Activated CD4-positive, alpha-beta memory T cell treated with anti-CD3 and anti-CD28 coated beads, Interleukin-2, amount 10 ng/mL, durations not matched to agents 7 days and 5 days (primary cell): Measurements from ENCODE around the gene STXBP5. TPM values are rescaled to one million over a fixed set of nuclear protein-coding genes. Genes with fewer than 3 reads are reported as not detected.

Experiments used
- CTCF ChIA-PET: fragments of 350-600 bp; sonication (Branson Sonifier 250); formaldehyde crosslinking; loops from one replicate; lab custom pipeline; 2021; ENCODE audit warnings: antibody characterized with exemption, inconsistent platforms; lab: Charles Lee
- POLR2A ChIA-PET: fragments of 350-600 bp; sonication (Branson Sonifier 250); formaldehyde crosslinking; loops from one replicate; lab custom pipeline; 2021; ENCODE audit warnings: antibody characterized with exemption; lab: Charles Lee
- DNase-seq: peaks from one replicate; pipeline ENCODE4 v3.0.0-alpha.2; 2020
- H3K27ac Mint-ChIP-seq: one replicate; pipeline ENCODE4 v1.8.0; 2021; ENCODE audit warnings: mild to moderate bottlenecking, mixed read lengths
- H3K27me3 Mint-ChIP-seq: one replicate; pipeline ENCODE4 v1.8.0; 2021; ENCODE audit warnings: mixed read lengths
- H3K36me3 Mint-ChIP-seq: one replicate; pipeline ENCODE4 v1.8.0; 2021; ENCODE audit warnings: low read depth, mixed read lengths
- H3K4me1 Mint-ChIP-seq: one replicate; pipeline ENCODE4 v1.8.0; 2021; ENCODE audit warnings: mixed read lengths
- H3K4me3 Mint-ChIP-seq: one replicate; pipeline ENCODE4 v1.8.0; 2021; ENCODE audit warnings: mild to moderate bottlenecking, mixed read lengths
- H3K9me3 Mint-ChIP-seq: one replicate; pipeline ENCODE4 v1.8.0; 2021; ENCODE audit warnings: mixed read lengths
- total RNA-seq, 2 experiments: library from RNA; stranded (reverse); gene quantifications; one replicate each; pipeline ENCODE4 v1.2.3, GENCODE V29; 2021

Gene STXBP5
- total RNA-seq, 2 experiments from 2014 or later = 16.7 to 17.2 TPM

DNA sequence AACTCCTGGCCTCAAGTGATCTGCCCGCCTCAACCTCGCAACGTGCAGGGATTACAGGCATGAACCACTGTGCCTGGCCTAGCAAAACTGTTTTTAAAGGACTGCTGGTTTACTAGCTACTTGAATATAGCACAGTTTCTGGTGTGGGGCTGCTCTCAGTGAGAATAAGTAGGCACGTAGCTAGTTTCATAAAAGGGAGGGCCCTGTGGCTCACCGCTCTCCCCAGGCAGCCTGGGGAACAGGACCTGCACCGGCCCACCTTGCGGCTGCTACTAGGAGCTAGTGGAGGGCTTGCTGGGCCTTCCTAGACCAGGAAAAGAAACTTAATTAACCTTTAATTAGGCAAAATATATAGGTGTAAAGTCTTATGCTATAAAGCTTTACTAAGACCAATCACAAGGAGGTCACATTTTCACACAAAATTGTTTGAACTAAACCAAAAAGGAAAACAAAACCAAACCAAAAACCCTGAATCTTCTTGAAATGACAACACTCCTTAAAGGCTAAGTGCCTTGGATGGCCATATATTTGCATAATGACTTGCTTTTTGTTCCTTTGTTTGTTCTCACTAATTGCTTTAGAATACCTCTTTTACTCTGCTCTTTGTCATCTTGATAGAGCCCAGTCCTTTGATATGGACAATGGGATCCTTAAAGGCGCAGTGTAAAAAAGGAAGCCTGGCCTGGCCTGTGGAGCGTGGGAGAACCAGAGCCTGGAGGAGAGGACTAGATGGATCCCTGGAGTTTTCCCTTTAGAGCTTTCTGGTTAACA is 234.7 kb downstream of the STXBP5 start:
- ChIA-PET CTCF (no interaction called here), POLR2A (no interaction called here)
- Mint-ChIP-seq H3K4me3 (no peak overlapping the region), H3K9me3 (no peaks in the 10 kb centered on the region), H3K4me1 (no peaks in the 10 kb centered on the region), H3K27ac (no peak overlapping the region), H3K27me3 (no peaks in the 10 kb centered on the region), H3K36me3 (no peaks in the 10 kb centered on the region)
- no peak for DNase-seq
